Adrenal gland (tissue), 5 donors: ENCODE results near the gene TUFM.

Experiments
- CTCF ChIP-seq, 6 experiments: fragments of 450-650 bp in 4 of 6; fragments of 200-600 bp in 2 of 6; sonication (generic) in 1 of 6; IDR thresholded peaks; 1 replicate in 5 of 6; 2 replicates in 1 of 6; pipeline versions ENCODE4 v1.5.1 to v1.8.0; 2016 to 2021; ENCODE audit warnings: antibody characterized with exemption in 6 of 6, mild to moderate bottlenecking in 2 of 6, moderate library complexity in 1 of 6
- POLR2A ChIP-seq, 2 donors: fragments of 450-650 bp; IDR thresholded peaks; one replicate each; pipeline ENCODE4 v1.6.1; 2017; ENCODE audit warnings: antibody characterized with exemption in 2 of 2, mild to moderate bottlenecking in 2 of 2, moderate library complexity in 1 of 2
- donor health status: DM: no; HTN: no; CAD: no.

GRCh38 chr16:28859326-28859725, 13.2 kb upstream of the TUFM start:
- TF ChIP-seq CTCF (IDR thresholded peaks at IDR 0.05) (no peak), POLR2A (IDR thresholded peaks at IDR 0.05) (no peak)
